Hair follicular keratinocyte (primary cell): ENCODE results near the gene HYKK. TPM values are rescaled to one million over a fixed set of nuclear protein-coding genes. Genes with fewer than 3 reads are reported as not detected.

Experiments
- total RNA-seq: library from RNA; depleted of rRNA; stranded (reverse); fragments of >200 nt; gene quantifications from 2 replicates; pipeline ENCODE4 v1.2.3, GENCODE V29; 2015

Gene HYKK, protein sequence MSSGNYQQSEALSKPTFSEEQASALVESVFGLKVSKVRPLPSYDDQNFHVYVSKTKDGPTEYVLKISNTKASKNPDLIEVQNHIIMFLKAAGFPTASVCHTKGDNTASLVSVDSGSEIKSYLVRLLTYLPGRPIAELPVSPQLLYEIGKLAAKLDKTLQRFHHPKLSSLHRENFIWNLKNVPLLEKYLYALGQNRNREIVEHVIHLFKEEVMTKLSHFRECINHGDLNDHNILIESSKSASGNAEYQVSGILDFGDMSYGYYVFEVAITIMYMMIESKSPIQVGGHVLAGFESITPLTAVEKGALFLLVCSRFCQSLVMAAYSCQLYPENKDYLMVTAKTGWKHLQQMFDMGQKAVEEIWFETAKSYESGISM
- total RNA-seq: 3.8 and 4.1 TPM in 2 replicates

DNA sequence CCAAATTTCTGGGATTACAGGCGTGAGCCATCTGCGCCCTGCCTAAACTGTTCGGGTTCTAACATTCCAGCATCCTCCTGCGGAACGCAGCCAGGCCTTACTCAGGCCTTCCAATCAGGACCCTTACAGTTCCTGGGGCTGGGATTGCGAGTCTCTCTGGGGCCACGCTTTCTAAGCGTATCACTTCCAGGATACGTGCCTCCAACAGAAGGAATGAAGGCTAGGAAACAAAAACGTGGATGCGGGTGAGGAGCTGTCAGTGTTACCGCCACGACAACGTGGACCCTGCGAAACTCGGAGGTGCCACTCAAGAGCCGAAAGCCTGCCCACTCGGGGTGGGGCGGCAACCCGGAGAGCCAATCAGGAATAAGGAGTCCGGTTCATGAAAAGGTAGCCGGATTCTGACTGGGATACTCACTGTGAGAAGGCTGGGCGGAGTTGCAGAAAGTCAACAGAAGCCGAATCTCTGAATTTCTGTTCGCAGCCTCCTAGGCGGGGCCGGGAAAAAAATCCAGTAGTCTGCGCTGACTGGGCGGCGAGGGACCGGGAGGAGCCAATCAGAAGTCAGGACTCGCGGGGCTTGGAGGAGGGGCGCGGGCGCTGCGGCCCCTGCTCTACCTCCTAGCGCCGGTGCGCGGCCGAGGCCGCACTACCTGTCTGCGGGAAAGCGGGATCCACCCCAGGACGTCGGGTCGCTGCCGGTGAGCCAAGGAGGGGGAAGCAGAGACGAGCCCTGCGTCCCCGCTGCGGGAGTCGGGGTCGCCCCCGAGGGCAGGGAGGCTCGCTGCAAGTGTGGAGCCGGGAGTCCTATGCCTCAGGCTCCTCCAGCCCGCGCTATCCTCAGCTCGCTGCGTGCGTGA lies at the start of gene HYKK:
TSS of gene HYKK (plus strand) at position 607 of the 860 bp plus-strand sequence. CDS start 5,512 bp downstream, outside the sequence.

DNA sequence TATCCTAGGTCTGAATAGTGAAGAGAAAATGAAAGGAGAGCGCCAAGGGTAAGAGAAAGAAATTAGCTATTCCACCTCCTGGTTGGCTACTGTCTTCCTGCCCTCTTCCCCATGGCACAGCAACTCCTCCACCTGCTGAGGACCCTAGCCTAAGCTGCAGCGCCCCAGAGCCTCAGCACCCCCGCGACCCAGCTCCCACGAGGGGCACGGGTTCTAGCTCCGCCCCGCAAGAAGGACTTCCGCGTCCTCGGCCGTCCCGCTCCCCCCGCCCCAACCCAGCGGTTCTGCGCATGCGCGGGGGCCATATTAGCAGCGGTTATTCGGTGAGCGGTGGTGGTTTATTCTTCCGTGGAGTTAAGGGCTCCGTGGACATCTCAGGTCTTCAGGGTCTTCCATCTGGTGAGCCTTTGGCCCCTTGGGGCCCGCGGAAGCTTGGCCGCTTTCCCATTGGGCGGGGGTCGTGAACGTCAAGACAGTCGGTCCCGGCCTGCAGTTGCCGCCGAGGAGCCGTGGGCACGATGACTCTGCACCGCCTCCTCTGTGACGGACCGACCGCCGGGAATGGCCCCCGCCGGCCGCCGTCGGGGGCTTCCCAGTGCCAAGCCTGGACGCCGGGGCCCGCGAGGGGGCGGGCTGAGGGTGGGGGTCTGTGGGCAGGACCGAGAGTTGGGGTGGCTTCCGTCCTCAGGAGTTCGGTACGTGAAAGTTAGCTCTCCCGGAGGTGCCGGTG lies 32.9 kb downstream of the HYKK start, which contains the start of gene PSMA4:
TSS of gene PSMA4 (plus strand) at position 304 of the 730 bp plus-strand sequence. CDS start 1,484 bp downstream, outside the sequence.

GRCh38 chr15:78565097-78565950 lies 57.9 kb downstream of the HYKK start, which contains the start of gene CHRNA5:
Gene CHRNA5 (plus strand): TSS chr15:78565520. CDS start chr15:78565720, 200 bp downstream.

Other genes starting within 250 kb of the HYKK start
- 2.2 and 3.2 TPM in 2 replicates for gene DNAJA4, start 243.0 kb upstream of the HYKK start, total RNA-seq
- gene SKIC8, start 208.0 kb upstream of the HYKK start, total RNA-seq: 58.9 and 83.6 TPM in 2 replicates
- not detected in 2 replicates for gene CRABP1, start 167.2 kb upstream of the HYKK start, total RNA-seq
- 7.6 and 8.2 TPM in 2 replicates for gene IREB2, start 69.4 kb upstream of the HYKK start, total RNA-seq
- gene PSMA4, start 32.9 kb downstream of the HYKK start, total RNA-seq: 199 and 338 TPM in 2 replicates
- 1.4 and 3.8 TPM in 2 replicates for gene CHRNA5, start 57.9 kb downstream of the HYKK start, total RNA-seq
- not detected in 2 replicates for gene CHRNA3, start 113.4 kb downstream of the HYKK start, total RNA-seq
- not detected in 2 replicates for gene CHRNB4, start 133.6 kb downstream of the HYKK start, total RNA-seq